Lower leg skin (tissue), 3 donors: ENCODE data around the gene QSOX1.

Experiments used
- CTCF ChIP-seq, 3 donors: fragments of 450-650 bp; IDR thresholded peaks; one replicate each; pipeline ENCODE4 v1.5.1; 2016; ENCODE audit warnings: antibody characterized with exemption in 3 of 3, mild to moderate bottlenecking in 3 of 3, moderate library complexity in 2 of 3
- POLR2A ChIP-seq, 2 donors: fragments of 450-650 bp; IDR thresholded peaks; one replicate each; pipeline ENCODE4 v1.6.1; 2016 to 2017; ENCODE audit warnings: antibody characterized with exemption in 2 of 2, mild to moderate bottlenecking in 1 of 2, moderate library complexity in 1 of 2

- TF ChIP-seq CTCF (IDR thresholded peaks at IDR 0.05) (no peak), POLR2A (IDR thresholded peaks at IDR 0.05) (no peak)
These were observed 36.9 kb upstream of the QSOX1 start for GRCh38 chr1:180117764-180118116.
